Endodermal cell (in vitro differentiated cells): ENCODE results near the gene POM121C. TPM values are rescaled to one million over a fixed set of nuclear protein-coding genes. Genes with fewer than 3 reads are reported as not detected.
"Not testable (repeated sequence)": the region's sequence is repeated elsewhere in the genome, so short reads cannot be mapped to it uniquely, and the experiment has no call there.

Source experiments
- DNase-seq: peaks from one replicate; pipeline ENCODE4 v3.0.0-alpha.2; 2017
- H3K27ac ChIP-seq: 2 replicates; pipeline ENCODE4 v1.5.1; 2013; ENCODE audit warnings: mild to moderate bottlenecking, low read depth, low read length, moderate library complexity
- H3K27me3 ChIP-seq: 2 replicates; pipeline ENCODE4 v1.6.1; 2013; ENCODE audit warnings: mild to moderate bottlenecking, low read length, moderate library complexity; ENCODE audit not compliant: insufficient read depth, control insufficient read depth, poor library complexity, severe bottlenecking
- H3K36me3 ChIP-seq: 2 replicates; pipeline ENCODE4 v1.7.0; 2013; ENCODE audit warnings: mild to moderate bottlenecking, low read length, moderate library complexity; ENCODE audit not compliant: control insufficient read depth, insufficient read depth
- H3K4me1 ChIP-seq: one replicate; pipeline ENCODE4 v1.7.0; 2013; ENCODE audit warnings: low read length; ENCODE audit not compliant: control insufficient read depth, insufficient read depth
- H3K4me3 ChIP-seq: 2 replicates; pipeline ENCODE4 v1.5.1; 2013; ENCODE audit warnings: mild to moderate bottlenecking, low read length, moderate library complexity
- H3K9ac ChIP-seq: 2 replicates; pipeline ENCODE4 v1.6.1; 2013; ENCODE audit warnings: mild to moderate bottlenecking, low read length, moderate library complexity; ENCODE audit not compliant: poor library complexity, severe bottlenecking; ENCODE audit errors: extremely low read depth
- H3K9me3 ChIP-seq: 2 replicates; pipeline ENCODE4 v1.6.1; 2013; ENCODE audit warnings: mild to moderate bottlenecking, low read length, moderate library complexity; ENCODE audit not compliant: control insufficient read depth
- H3K27ac Mint-ChIP-seq: 2 replicates; pipeline ENCODE4 v1.8.0; 2020; ENCODE audit warnings: mixed read lengths
- H3K27me3 Mint-ChIP-seq: 2 replicates; pipeline ENCODE4 v1.8.0; 2021; ENCODE audit warnings: mild to moderate bottlenecking, mixed read lengths; ENCODE audit not compliant: insufficient read depth
- H3K36me3 Mint-ChIP-seq: 2 replicates; pipeline ENCODE4 v1.8.0; 2020; ENCODE audit warnings: low read depth, mixed read lengths
- H3K4me1 Mint-ChIP-seq: 2 replicates; pipeline ENCODE4 v1.8.0; 2020; ENCODE audit warnings: mixed read lengths
- H3K4me3 Mint-ChIP-seq: 2 replicates; pipeline ENCODE4 v1.8.0; 2020; ENCODE audit warnings: mild to moderate bottlenecking, moderate library complexity, mixed read lengths
- H3K9me3 Mint-ChIP-seq: 2 replicates; pipeline ENCODE4 v1.8.0; 2020; ENCODE audit warnings: mild to moderate bottlenecking, mixed read lengths
- WGBS, 2 experiments: methylation state at CpG; one replicate each; pipeline versions ENCODE4 v1.1.5 to v1.1.7; 2013; ENCODE audit warnings: missing lambda C conversion rate in 2 of 2, mixed read lengths in 1 of 2; ENCODE audit not compliant: insufficient coverage in 1 of 2, insufficient read length in 1 of 2; 5-methylcytosine and 5-hydroxymethylcytosine counted together
- total RNA-seq, 2 donors: library from RNA; stranded (reverse); fragmentation: NEBNext Ultra II Directional in 1 of 2; extraction: Animal tissue kit (Norgen Biotek cat#: 25700) in 1 of 2; gene quantifications; 2 replicates in 1 of 2; 3 replicates in 1 of 2; pipeline ENCODE4 v1.2.1, GENCODE V29; 2021

POM121C gene
- total RNA-seq, 2 donors from 2014 or later: 61.8 to 64.2 TPM

DNA sequence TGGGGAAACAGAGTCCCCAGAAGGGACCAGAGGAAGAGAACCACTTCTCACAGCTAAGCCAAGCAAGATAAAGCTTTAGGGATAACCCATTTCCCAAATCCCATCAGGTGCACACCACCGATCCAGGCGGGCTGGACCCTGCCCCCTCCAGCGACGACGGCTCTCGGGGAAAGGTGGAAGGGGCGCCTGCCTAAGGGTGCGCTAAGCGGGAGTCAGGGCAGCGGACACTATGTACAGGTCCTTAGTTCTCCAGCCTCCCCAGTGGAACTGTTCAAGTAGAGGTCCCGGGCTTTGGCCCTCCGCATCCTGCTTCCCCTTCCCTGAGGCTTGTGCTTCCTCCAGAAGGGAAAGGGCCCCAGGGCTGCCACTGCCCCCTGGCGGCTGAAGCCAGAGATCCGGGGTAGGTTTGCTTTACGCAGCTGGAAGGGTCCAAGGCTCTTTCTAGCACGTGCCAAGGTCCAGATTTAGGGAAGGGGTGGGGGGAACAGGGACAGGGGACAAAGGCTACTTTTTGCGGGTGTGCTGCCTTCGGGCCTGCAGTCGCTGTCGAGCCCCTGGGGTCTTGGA, 67.7 kb downstream of the POM121C start:
- H3K27me3 ChIP-seq, H3K27ac Mint-ChIP-seq, H3K27me3 Mint-ChIP-seq, H3K9me3 ChIP-seq, H3K9me3 Mint-ChIP-seq, DNase-seq, H3K27ac ChIP-seq, H3K36me3 ChIP-seq, H3K4me1 Mint-ChIP-seq, H3K9ac ChIP-seq, H3K4me3 Mint-ChIP-seq, H3K4me1 ChIP-seq, H3K4me3 ChIP-seq: not testable (repeated sequence)
- peaks cover 12% of the 10 kb centered on the region for H3K36me3 Mint-ChIP-seq
- WGBS, 2 experiments: 94% methylated on average over 10 of the region's 20 CpGs; no CpG with 5 or more reads in 1 of the 2 experiments

DNA sequence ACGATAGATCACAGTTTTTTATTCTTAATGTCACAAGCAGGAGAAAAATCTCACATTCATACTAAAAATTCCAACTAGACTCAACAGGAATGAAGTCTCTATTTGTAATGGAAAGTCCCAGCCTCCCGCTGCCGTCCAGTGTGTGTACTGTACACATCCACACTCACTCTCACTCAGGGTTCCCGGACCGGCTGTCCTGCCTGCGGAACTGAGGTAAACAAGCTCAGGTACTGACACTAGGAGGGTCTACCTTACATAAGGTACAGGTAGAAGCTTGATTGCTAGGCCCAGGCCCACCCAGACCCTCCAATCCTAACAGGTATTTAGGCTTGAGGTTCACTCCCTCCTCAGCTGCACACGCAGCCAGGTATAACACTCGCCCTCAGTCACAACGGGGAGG, 69.3 kb downstream of the POM121C start:
- H3K27me3 ChIP-seq, H3K27ac Mint-ChIP-seq, H3K9me3 Mint-ChIP-seq, H3K4me3 ChIP-seq, H3K27me3 Mint-ChIP-seq, H3K4me3 Mint-ChIP-seq, H3K4me1 ChIP-seq, H3K36me3 ChIP-seq, H3K27ac ChIP-seq, H3K4me1 Mint-ChIP-seq, DNase-seq, H3K9ac ChIP-seq, H3K9me3 ChIP-seq: not testable (repeated sequence)
- peaks cover 12% of the 10 kb centered on the region for H3K36me3 Mint-ChIP-seq
- 96% methylated on average over 7 of the region's 9 CpGs; no CpG with 5 or more reads in 1 of the 2 experiments for WGBS, 2 experiments

DNA sequence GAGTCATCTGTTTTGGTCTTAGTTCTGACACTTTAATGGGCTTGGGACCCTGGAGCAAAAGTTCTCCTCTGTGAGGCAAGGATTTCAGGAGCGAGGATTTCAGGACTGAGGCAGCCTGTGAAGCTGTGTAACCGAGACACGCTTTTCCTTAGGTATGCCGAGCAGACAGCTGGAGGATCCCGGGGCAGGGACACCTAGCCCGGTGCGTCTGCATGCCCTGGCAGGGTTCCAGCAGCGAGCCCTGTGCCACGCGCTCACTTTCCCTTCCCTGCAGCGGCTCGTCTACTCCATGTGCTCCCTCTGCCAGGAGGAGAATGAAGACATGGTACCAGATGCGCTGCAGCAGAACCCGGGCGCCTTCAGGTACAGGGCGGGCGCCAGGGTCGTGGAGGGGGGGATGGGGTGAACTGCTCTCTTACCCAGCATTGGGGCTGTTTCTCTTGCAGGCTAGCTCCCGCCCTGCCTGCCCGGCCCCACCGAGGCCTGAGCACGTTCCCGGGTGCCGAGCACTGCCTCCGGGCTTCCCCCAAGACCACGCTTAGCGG, 70.2 kb downstream of the POM121C start:
- 97 to 100% methylated on average over 3 to 15 of the region's 27 CpGs for WGBS, 2 experiments
- not testable (repeated sequence) for H3K27ac Mint-ChIP-seq, H3K9me3 ChIP-seq, H3K4me3 Mint-ChIP-seq, H3K9me3 Mint-ChIP-seq, H3K9ac ChIP-seq, H3K4me1 ChIP-seq, H3K4me3 ChIP-seq, H3K36me3 Mint-ChIP-seq, H3K36me3 ChIP-seq, H3K4me1 Mint-ChIP-seq, H3K27me3 Mint-ChIP-seq, H3K27ac ChIP-seq, DNase-seq, H3K27me3 ChIP-seq

DNA sequence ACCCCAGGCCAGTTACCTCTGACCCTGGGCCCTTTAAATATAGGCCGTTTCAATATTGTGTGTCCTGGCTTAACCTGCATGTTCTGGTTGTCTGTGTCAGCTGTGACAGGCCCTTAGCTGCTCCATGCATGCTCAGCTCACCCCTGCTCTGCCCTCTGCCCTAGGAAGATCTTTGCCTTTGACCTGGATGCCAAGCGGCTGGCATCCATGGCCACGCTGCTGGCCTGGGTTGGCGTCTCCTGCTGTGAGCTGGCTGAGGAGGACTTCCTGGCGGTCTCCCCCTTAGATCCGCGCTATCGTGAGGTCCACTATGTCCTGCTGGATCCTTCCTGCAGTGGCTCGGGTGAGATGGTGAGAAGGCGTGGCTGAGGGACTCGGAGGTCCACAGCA, 70.7 kb downstream of the POM121C start:
- H3K27ac ChIP-seq, H3K9ac ChIP-seq, H3K4me3 ChIP-seq, H3K9me3 ChIP-seq, H3K4me1 Mint-ChIP-seq, H3K27me3 ChIP-seq, H3K4me3 Mint-ChIP-seq, H3K36me3 Mint-ChIP-seq, H3K27me3 Mint-ChIP-seq, DNase-seq, H3K36me3 ChIP-seq, H3K4me1 ChIP-seq, H3K27ac Mint-ChIP-seq, H3K9me3 Mint-ChIP-seq: not testable (repeated sequence)
- WGBS, 2 experiments: 98 to 100% methylated on average over 2 to 8 of the region's 11 CpGs

DNA sequence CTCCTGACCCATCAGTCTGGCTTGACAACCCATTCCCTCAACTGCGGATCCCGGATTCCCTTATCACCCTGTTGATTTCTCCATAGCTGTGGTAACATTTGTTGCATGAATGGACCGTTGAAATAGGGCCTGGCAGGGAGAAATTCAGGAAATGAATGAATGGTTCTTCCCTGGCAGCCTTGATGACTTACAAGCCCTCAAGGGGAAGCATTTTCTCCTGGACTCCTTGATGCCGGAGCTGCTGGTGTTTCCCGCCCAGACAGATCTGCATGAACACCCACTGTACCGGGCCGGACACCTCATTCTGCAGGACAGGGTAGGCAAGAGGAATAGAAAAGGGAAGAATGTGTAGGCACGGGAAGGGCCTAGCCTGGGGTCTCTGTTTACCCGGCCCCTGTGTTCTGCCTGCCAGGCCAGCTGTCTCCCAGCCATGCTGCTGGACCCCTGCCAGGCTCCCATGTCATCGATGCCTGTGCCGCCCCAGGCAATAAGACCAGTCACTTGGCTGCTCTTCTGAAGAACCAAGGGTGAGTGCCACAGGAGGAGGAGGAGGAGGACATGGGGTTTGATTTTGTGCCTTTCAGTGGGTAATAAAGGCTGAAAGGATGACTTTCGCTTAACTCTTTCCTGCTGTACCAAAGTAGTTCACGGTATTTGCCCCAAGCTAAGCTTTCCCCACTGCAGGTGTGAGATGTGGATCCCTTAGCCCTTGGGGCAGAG, 71.2 kb downstream of the POM121C start:
- H3K9ac ChIP-seq, H3K27me3 Mint-ChIP-seq, DNase-seq, H3K9me3 Mint-ChIP-seq, H3K36me3 Mint-ChIP-seq, H3K4me1 Mint-ChIP-seq, H3K4me3 Mint-ChIP-seq, H3K36me3 ChIP-seq, H3K27ac Mint-ChIP-seq, H3K4me1 ChIP-seq, H3K4me3 ChIP-seq, H3K27me3 ChIP-seq, H3K27ac ChIP-seq, H3K9me3 ChIP-seq: not testable (repeated sequence)
- WGBS, 2 experiments: 83 to 96% methylated on average over 1 to 8 of the region's 13 CpGs

DNA sequence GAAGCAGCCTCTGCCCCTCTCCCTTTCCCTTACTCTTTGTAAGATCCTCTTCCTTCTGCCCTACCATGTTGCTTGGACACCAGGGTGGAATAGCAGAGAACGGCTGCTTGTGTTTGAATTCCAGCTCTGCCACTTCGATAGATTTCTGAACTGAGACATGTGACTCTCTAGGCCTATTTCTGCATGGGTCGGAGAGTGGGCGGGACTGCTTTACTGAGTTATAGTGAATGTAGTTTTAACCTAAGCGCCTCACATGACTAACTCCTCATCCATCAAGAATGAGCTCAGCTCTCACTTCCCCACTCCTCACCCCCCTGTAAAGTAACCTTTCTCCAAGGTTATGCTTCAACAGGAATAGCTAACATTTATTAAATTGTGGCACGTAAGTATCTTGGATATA, 71.9 kb downstream of the POM121C start:
- not testable (repeated sequence) for DNase-seq, H3K36me3 ChIP-seq, H3K27ac ChIP-seq, H3K4me3 Mint-ChIP-seq, H3K9me3 ChIP-seq, H3K9ac ChIP-seq, H3K27me3 ChIP-seq, H3K27me3 Mint-ChIP-seq, H3K27ac Mint-ChIP-seq, H3K4me1 ChIP-seq, H3K9me3 Mint-ChIP-seq, H3K4me1 Mint-ChIP-seq, H3K4me3 ChIP-seq, H3K36me3 Mint-ChIP-seq
- 100% methylated on average over 1 of the region's 6 CpGs; no CpG with 5 or more reads in 1 of the 2 experiments for WGBS, 2 experiments

DNA sequence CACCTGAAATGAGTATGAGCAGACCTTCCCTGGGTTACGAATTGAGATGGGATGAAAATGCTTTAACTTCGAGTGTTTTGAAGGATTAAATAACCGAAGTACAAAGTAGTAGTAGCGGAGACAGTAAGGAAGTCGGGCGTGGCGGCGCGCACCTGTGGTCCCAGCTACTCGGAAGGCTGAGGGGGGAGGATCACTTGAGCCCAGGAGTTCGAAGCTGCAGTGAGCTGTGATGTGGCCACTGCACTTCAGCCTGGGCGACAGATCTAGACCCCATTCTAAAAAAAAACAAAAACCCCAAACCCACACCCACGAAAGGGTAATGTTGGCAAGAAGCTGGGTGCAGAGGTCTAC, 75.3 kb downstream of the POM121C start:
- WGBS, 2 experiments: no CpG with 5 or more reads among the region's 13 CpGs
- not testable (repeated sequence) for H3K36me3 Mint-ChIP-seq, H3K4me3 Mint-ChIP-seq, H3K27me3 ChIP-seq, H3K4me3 ChIP-seq, H3K9ac ChIP-seq, H3K4me1 Mint-ChIP-seq, H3K27ac Mint-ChIP-seq, H3K27ac ChIP-seq, H3K9me3 ChIP-seq, H3K27me3 Mint-ChIP-seq, H3K4me1 ChIP-seq, H3K36me3 ChIP-seq, H3K9me3 Mint-ChIP-seq, DNase-seq
